Hematopoietic multipotent progenitor cell treated with erythropoietin and hydrocortisone succinate and interleukin-3 and kit ligand, for 8 days (in vitro differentiated cells): ENCODE data around the gene RBBP9.
"Not testable (repeated sequence)": the region's sequence is repeated elsewhere in the genome, so short reads cannot be mapped to it uniquely, and the experiment has no call there.

Source experiments
- DNase-seq: peaks from one replicate; pipeline ENCODE4 v3.0.0-alpha.2; 2015

Gene RBBP9

GRCh38 chr20:18496740-18497592 is at the start of gene RBBP9:
Gene RBBP9 (minus strand): TSS chr20:18497225. CDS start chr20:18497167, 58 bp downstream.
- peak; percentile 79 for DNase-seq

- no peak for DNase-seq
Observed at GRCh38 chr20:18545566-18545965, 48.5 kb upstream of the RBBP9 start.

DNA sequence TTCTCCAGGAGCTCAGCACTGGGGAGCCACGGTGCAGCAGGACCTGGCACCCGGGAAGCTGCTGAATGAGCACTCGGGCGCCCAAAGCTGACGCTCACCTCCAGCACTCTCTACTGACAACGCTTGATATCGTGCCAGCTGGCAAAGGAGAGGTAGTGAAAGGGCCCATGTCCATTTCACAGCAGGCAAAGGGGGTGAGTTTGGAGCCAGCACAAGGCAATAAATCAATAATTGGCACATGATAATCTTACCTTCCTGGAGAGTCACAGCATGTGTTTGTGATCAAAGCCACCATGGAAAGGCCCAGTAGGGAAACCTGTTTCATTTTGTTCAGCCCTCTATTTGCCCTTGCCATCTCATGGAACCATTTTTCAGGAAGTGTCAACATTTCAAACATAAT is 46.9 kb upstream of the RBBP9 start:
- DNase-seq: no peak

- DNase-seq: no peak
Observed at GRCh38 chr20:18543216-18543615, 46.2 kb upstream of the RBBP9 start.

GRCh38 chr20:18541741-18542140 is 44.7 kb upstream of the RBBP9 start:
- DNase-seq: no peak

GRCh38 chr20:18537651-18538050 is 40.6 kb upstream of the RBBP9 start:
- DNase-seq: no peak

DNA sequence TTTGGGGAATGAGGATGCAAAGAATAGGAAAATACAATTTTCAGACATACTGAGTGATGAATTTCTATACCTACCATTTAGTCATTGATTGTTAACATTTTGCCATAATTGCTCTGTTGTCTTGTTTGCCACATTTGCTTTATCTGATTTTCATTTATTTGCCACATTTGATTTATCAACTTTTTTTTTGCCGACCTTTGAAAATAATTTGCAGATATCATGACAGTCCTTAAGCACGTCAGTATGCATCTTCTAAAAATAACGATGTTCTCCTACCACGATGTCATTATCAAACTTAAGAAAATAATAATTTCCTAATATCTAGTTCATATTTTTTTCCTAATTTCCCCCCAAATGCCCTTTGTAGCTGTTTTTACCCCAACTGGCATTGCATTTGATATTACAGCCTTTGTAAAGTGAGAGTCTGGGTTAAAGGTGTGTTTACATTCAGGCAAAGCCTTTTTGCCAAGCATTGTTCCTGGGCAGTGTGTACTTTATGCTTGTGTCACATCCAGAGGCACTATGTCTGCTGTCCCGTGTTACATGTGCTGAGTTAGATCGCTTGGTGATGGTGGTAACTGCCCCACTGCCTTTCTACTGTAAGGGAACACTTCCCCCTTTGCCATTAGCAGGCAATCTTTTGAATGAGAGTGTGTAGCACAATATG is 37.1 kb upstream of the RBBP9 start:
- no peak for DNase-seq

DNA sequence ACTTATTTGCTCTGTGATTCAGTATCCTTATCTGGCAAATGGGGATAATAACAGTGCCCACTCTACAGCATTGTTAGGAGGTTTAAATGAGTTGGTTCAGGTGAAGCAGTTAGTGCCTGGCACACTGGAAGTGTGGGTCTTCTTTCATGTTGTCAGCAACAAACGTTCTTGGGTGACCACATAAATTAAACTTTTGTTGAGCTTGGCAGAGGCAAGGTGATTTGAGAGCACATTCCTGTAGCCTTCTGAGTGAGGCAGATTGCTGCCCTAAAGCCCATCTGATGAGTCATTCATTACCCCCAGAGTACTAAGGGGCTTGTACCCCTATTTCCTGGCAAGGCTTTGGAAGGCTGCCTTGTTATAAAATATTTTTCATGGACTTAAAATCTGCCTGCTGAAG is 36.5 kb upstream of the RBBP9 start:
- no peak for DNase-seq

DNA sequence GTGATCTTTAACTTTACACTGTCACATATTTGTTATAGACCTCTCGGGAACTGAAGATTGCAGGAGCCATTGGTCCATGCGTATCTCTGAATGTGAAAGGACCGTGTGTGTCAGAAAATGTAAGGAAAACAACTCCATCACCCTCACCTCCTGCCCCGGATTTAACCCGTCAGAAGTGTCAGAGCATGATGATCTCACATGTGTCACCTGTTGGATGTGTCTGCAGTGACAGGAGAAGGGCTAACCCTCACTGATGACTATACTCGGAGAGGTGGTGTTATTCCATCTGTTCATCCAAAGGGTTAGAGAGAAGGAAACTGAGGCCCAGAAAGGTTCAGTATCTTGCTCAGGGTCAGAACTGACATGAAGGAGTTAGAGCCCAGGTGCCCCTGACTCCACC is 35.6 kb upstream of the RBBP9 start:
- no peak for DNase-seq

- DNase-seq: no peak
Observed at GRCh38 chr20:18529041-18529440, 32.0 kb upstream of the RBBP9 start.

GRCh38 chr20:18527836-18528235 is 30.8 kb upstream of the RBBP9 start:
- no peak for DNase-seq

DNA sequence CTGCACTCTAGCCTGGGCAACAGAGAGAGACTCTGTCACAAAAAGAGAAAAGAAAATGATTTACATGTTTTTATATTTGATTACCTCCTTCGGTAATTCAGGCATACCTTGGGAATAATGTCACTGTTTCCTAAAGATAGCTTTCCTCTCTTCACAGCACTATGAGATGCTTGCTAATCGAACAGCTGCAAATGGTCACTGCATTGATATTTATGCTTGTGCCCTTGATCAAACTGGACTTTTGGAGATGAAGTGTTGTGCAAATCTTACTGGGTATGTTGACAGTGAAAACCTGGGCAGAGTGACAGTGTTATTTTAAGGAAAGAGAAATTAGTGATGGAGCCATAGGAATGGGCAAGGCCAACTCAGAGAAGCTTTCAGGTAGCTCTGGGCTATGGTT is 30.3 kb upstream of the RBBP9 start:
- no peak for DNase-seq

DNA sequence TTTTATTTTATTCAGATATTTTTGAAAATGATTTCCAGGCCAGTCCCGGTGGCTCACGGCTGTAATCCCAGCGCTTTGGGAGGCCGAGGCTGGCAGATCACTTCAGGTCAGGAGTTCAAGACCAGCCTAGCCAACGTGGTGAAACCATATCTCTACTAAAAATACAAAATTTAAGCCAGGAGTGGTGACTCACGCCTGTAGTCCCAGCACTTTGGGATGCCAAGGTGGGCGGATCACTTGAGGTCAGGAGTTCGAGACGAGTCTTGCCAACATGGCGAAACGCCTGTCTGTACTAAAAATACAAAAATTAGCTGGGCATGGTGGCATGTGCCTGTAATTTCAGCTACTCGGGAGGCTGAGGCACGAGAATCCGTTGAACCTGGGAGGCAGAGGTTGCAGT is 29.7 kb upstream of the RBBP9 start:
- not testable (repeated sequence) for DNase-seq

DNA sequence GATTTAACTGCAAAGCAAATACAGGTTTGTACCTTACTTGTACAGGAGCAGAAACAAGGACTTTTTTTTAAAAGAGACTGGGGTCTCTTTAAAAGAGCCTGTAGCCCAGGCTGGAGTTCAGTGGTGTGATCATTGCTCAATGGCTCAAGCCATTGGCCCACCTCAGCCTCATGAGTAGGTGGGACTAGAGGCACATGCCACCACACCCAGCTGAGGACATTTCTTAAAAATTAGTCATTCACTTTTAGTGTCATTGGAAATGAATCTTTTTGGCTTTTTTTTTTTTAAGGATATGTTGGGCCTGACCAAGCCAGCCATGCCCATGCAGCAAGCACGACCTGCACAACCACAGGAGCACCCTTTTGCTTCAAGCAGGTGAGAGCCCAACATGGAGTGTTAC is 27.6 kb upstream of the RBBP9 start:
- no peak for DNase-seq

DNA sequence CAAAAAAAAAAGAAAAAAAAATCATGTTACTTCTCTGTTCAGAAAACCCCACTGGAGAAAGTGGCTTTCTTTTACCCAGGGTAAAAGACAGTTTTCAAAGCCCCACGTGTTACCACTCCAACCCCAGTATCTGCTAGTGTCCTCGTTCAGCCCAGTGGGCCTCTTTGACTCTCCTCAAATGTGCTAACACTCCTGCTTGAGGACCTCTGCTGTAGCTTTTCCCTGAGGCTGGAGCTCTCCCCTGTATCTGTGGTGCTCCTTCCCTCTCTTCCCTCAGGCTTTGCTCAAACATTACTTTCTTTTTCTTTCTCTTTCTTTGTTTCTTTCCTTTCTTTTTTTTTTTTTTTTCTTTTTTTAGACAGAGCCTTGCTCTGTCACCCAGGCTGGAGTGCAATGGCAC is 26.0 kb upstream of the RBBP9 start:
- DNase-seq: no peak

DNA sequence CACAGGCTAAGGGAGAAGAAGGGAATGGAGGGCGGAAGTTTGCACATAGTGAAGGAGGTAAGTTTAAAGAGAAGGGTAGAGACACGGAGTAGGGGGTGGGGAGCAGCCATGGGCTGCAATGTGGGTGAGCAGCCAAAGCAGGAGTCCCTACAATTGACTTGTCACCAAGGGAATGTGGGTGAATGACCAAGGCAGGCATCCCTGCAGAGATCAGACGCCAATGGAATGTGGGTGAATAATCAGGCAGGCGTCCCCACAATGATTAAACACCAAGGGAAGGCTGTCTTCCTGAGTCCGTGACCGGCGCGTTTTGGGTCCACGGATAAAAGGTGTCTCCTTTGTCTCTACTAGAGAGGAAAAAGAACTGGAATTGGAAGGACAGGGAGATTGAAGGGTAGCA is 25.0 kb upstream of the RBBP9 start:
- DNase-seq: not testable (repeated sequence)

GRCh38 chr20:18515973-18516372 is 18.9 kb upstream of the RBBP9 start:
- no peak for DNase-seq

DNA sequence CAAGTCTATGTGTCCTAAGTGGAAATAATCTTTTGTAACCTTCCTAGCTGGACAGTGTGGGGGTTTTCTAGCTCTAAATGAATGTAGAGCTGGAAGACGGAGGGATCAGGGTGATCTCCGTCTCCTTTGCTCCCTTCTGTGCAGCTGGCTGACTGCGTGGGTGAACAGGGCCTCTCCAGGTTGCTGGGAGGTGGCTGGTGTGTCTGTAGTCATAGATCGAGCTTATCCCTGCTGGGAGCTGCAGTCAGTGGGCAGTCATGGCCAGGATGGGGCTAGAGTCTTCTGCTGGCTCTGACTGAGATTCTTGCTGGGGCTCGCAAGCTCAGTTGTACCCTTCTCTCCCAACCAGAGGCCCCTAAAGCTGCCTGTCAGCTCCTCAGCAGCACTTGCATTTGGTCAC is 17.1 kb upstream of the RBBP9 start:
- no peak for DNase-seq

- DNase-seq: no peak
Observed at GRCh38 chr20:18513208-18513607, 16.2 kb upstream of the RBBP9 start.

DNA sequence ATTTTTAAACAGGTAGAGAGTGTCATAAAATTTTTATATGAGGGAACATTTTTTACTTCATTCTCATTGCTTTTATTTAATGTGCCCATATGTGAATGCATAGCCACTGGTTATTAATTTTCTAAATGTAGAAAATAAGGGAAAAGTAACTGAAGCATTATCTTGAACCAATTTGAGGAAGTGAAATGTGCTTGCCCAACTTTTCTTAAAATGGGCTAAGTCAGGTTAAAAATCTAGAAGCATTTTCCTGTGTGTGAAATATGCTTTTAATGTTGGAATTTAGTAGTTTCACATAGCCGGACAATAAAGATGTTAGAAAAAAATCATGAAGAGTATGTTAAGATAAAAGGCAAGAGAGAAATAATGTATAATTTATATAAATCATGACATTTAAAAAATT is 14.5 kb upstream of the RBBP9 start:
- DNase-seq: no peak

DNA sequence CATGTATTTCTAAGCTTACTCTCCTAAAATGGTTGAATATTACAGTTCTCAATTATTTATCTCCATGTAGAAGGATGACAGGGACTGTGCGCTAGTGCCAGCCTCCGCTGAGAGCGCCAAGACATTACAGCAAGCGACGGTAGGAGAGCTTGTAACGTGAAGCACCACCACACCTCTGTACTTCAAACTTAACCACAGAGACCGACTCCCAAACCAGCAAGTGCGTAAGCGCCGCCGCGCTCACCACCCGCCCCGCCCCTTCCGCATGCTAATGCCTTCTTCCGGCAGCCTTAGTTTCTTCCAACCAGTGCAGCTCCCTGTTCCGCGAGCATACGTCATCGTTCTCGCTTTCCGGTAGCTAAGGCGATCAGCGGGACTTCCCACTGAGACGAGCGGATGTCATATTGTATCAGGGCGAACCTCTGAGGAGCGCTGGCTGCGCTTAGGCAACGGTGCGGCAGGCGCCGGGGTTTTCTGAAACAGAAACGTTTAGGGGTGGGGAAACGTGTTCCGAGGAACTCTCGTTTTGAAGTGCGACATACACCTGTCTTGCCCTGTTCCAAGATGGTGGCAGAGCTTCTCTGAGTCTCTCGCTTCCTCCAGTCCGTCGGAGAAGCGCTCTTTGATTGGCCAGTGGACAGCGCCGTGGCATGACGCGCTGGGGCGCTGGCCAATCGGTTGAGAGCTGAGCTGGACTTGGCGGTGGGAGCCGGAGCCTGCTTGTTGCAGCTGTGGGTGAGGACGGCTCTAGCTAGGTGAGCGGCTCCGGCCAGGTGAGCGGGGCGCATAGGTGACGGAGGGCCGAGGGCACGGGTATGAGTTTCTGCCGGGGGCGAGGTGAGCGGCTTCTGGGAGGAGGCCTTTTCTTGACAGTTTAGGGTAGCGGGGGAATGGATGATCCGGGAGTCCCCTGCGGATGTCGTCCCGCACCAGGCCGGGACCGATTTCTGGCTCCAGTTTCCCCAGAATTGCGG is 10.5 kb upstream of the RBBP9 start, which contains the start of gene SEC23B:
TSS of gene SEC23B (plus strand) at position 723 of the 974 bp plus-strand sequence. CDS start 2,896 bp downstream, outside the sequence.
- DNase-seq: peak; percentile 98

GRCh38 chr20:18506744-18507143 is 9.7 kb upstream of the RBBP9 start:
- DNase-seq: peak; percentile 16

DNA sequence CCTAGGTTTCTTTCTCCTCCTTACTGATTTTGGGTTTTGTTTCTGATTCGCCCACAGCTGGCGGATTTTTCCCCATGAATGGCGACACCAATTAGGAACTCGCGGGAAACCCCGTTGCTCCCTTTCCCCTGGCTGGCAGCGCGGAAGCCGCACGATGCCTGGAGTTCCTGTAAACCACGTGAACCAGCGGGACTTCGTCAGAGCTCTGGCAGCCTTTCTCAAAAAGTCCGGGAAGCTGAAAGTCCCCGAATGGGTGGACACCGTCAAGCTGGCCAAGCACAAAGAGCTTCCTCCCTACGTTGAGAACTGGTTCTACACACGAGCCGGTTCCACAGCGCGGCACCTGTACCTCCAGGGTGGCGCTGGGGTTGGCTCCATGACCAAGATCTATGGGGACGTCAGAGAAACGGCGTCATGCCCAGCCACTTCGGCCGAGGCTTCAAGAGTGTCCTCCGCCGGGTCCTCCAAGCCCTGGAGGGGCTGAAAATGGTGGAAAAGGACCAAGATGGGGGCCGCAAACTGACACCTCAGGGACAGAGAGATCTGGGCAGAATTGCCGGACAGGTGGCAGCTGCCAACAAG is 7.5 kb upstream of the RBBP9 start:
- no peak for DNase-seq
